ENCODE data around the gene GPR152. TPM values are rescaled to one million over a fixed set of nuclear protein-coding genes. Genes with fewer than 3 reads are reported as not detected.
A peak's percentile ranks its signal among the peaks of the same experiment; 100 is the strongest.

Gene GPR152
- total RNA-seq, 1 donor from 2014 or later: not detected

DNA sequence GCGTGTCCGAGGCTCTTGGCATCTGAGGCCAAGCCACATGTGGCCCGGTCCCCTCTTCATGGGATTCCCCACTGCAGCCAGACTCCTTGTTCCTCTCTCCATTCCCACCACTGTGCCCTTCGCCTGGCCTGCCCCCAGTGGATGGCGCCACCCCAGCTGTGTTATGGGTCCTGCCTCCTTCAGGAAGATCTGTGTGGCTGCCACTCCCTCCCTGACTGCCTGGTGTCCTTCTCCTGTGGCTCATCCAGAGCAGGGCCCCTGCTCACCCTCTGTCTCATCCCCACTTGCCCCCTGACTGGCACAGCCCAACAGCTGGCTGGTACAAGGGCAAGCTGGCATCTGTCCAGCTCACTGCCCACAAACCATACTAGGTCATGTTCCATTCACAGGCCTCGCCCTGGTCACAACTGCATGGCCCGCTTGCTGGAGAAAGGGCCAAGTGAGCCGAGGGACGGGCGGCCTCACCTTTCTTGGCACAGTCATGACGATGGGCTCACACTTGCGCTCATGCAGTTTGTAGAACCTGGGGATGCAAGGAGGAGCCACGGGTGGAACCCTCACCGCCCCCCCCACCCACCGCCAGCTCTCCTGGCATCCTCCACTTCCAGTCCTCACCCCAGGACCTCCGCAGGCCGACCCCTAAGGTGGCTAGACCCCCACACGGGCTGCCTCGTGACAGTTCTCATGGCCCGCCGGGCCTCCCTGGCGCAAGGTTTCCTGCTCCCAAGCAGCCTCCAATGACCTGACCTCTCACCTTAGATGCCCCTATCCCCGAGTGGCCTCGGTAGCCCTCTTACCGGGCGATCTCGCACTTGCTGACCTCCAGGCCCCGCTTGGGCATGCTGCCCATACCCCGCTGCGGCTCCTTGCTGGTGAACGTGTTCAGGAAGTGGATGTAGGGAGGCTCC lies 13.0 kb downstream of the GPR152 start:
- intact Hi-C loops (cut with DNase I): no loop called here
- Histone ChIP-seq H3K27me3 (no peaks in the 10 kb centered on the region), H3K27ac (peak overlapping the region; percentile 4), H3K36me3 (peaks cover 0 to 44% of the 10 kb centered on the region in 2 donors), H3K9me3 (no peaks in the 10 kb centered on the region), H3K4me3 (no peak overlapping the region), H3K4me1 (peaks cover 62% of the 10 kb centered on the region)
- TF ChIP-seq CTCF (IDR thresholded peaks at IDR 0.05) (no peak), POLR2AphosphoS5 (IDR thresholded peaks at IDR 0.05; ENCODE audit: insufficient read depth in 1 of 2, low read depth in 1 of 2) (peak in 1 of 2 donors; percentile 15)
- DNase-seq (ENCODE audit: extremely low spot score in 2 of 2): no peak

DNA sequence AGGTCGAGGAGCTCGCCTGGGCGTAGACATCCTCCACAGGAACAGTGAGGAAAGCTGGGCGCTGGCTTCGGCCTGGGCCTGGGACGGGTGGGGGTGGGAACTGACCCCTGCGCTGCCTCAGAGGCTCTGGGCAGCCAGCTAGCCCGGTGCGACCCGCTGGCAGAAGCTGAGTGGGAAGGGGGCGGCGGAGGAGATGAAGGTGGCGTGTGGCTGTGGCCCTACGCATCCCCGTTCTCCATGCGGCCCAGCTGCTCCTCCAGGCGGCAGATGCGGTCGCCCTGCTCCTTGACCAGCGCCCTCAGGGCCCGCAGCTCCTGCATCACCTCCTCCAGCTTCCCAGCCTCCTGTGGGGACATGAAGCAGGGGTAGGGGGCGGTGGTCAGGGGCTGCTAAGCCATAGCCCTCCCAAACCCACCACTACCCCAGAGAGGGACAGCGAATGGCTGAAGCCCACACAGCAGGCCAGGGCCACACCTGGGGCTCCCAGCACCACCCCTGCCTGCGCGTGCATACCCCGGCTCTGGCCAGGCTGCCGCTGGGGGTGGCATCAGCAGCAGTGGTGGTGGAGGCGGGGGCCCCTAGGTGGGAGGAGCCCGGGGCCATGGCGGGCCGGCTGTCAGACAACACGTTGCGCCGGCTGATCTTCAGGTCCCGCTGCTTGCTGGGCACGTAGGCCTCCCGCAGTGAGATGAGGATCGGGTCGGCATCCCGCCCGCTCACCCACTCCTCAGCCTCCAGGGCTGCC lies 14.2 kb downstream of the GPR152 start:
- Histone ChIP-seq H3K4me3 (peak overlapping the region; percentile 22 to 32), H3K27me3 (no peaks in the 10 kb centered on the region), H3K36me3 (peaks cover 0 to 57% of the 10 kb centered on the region in 2 donors), H3K4me1 (peaks cover 54% of the 10 kb centered on the region), H3K9me3 (no peaks in the 10 kb centered on the region), H3K27ac (peak overlapping the region; percentile 4)
- DNase-seq (ENCODE audit: extremely low spot score in 2 of 2): no peak
- intact Hi-C loops (cut with DNase I): no loop called here
- no peak for TF ChIP-seq POLR2A (IDR thresholded peaks at IDR 0.05)

DNA sequence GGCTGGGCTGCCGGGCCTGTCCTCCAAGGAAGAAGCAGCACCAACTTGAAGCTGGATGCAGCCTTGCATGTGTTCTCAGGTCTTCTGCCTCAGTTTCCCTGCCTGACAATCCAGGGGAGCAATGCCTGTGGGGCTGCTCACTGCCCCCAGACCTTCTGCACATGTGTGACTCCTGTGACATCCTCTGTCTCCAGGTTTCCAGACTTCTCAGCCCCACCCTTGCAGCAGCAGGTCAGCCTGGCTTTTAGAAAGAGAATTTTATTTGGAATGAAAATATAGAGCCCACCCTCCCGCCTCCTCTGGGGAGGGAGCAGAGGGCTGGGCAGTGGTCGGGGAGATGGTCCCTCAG lies 14.7 kb downstream of the GPR152 start:
- intact Hi-C loops (cut with DNase I): no loop called here

DNA sequence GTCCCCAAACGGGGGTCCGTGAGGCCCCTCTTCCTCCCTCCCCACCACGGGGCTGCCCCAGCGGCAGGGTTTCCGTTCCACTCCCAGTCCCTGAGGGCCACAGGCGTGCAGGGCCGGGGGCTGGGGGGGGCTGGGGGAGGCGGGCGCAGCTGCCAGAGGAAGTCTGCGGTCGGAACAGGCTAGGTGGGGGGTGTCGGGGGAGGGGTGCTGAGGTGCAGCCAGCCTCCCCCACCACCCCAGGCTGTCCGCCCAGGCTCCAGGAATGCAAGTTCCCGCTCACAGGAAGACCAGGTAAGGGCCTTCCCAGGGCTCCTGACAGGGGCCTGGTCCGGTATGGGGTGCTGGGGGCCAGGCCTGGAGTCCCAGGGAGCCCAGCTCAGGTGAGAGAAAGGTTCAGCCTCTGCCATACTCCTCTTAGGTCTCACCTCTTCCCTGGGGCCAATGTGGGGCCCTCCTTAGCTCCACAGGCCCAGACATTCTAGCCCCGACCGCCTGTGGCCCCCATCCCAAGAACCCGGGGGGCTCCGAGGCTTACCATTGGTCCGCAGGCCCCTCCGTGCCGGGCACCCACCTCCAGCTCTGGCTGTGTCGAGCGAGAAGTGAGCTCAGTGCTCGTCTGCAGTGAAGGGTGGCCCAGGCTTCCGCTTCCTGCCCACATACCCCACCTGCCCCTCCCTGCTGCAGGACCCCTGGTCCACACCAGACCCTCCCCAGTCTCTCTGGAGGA lies 15.3 kb downstream of the GPR152 start, which contains the start of gene PTPRCAP:
Gene PTPRCAP (minus strand): TSS at position 601 of the 727 bp plus-strand sequence. CDS start 63 bp downstream, at position 538.
- Histone ChIP-seq H3K4me1 (peaks cover 46% of the 10 kb centered on the region), H3K27me3 (no peaks in the 10 kb centered on the region), H3K36me3 (peaks cover 0 to 67% of the 10 kb centered on the region in 2 donors), H3K4me3 (peak within 1 kb of the TSS; percentile 22 to 32), H3K9me3 (no peaks in the 10 kb centered on the region), H3K27ac (no peak within 1 kb of the TSS)
- intact Hi-C loops (cut with DNase I): no loop called here
- DNase-seq (ENCODE audit: extremely low spot score in 2 of 2): no peak
- TF ChIP-seq POLR2AphosphoS5 (IDR thresholded peaks at IDR 0.05; ENCODE audit: insufficient read depth in 1 of 2, low read depth in 1 of 2) (no peak), CTCF (IDR thresholded peaks at IDR 0.05) (no peak), POLR2A (IDR thresholded peaks at IDR 0.05) (no peak)

More for the DNA sequence above, 14.7 kb downstream of the GPR152 start:
- TF ChIP-seq POLR2A (IDR thresholded peaks at IDR 0.05): no peak
- TF ChIP-seq POLR2AphosphoS5 (IDR thresholded peaks at IDR 0.05; ENCODE audit: insufficient read depth in 1 of 2, low read depth in 1 of 2): no peak
- no peak for TF ChIP-seq CTCF (IDR thresholded peaks at IDR 0.05)
- no peaks in the 10 kb centered on the region for H3K9me3 ChIP-seq
- peaks cover 51% of the 10 kb centered on the region for H3K4me1 ChIP-seq
- peak overlapping the region; percentile 22 to 32 for H3K4me3 ChIP-seq
- no peak for DNase-seq (ENCODE audit: extremely low spot score in 2 of 2)
- H3K27me3 ChIP-seq: no peaks in the 10 kb centered on the region
- no peak overlapping the region for H3K27ac ChIP-seq
- peaks cover 0 to 62% of the 10 kb centered on the region in 2 donors for H3K36me3 ChIP-seq

DNA sequence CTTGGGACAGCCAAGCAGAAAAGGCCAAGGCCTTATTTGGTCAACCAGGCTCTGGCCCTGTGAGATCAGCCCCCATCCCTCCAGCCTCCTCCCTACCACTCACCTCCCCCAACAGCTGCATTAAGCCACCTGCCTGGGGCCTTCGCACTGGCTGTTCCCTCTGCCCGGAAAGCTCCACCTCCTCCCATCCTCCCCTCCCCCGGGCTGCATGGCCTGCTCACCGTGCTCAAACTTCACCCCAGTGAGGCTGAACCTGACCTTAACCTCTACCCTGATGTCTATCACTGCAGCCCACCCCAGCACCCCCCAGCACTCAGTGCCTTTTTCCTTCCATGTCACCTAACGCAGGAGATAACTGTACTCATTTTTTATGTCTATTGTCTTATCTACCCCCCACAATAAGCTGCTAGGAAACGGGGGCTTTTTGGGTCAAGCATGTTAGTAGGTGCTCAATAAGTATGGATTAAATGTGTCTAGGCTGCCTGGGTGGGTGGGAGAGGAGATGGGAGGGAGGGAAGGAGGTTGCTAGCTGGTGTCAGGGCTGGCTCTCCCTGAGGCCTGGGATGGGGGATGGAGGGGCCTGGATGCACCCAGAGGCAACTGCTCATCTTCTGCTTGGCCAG lies 16.0 kb downstream of the GPR152 start:
- no peak for DNase-seq (ENCODE audit: extremely low spot score in 2 of 2)
- Histone ChIP-seq H3K27me3 (no peaks in the 10 kb centered on the region), H3K27ac (no peak overlapping the region), H3K4me1 (peaks cover 44% of the 10 kb centered on the region), H3K4me3 (peak overlapping the region in 1 of 2 donors; percentile 32), H3K36me3 (peaks cover 0 to 63% of the 10 kb centered on the region in 2 donors), H3K9me3 (no peaks in the 10 kb centered on the region)
- intact Hi-C loops (cut with DNase I): no loop called here
- TF ChIP-seq POLR2A (IDR thresholded peaks at IDR 0.05): no peak
- TF ChIP-seq POLR2AphosphoS5 (IDR thresholded peaks at IDR 0.05; ENCODE audit: insufficient read depth in 1 of 2, low read depth in 1 of 2): no peak
- TF ChIP-seq CTCF (IDR thresholded peaks at IDR 0.05): no peak

Measured in vagina (tissue), 2 donors.